ENCODE measurements around the gene RTN3.

DNA sequence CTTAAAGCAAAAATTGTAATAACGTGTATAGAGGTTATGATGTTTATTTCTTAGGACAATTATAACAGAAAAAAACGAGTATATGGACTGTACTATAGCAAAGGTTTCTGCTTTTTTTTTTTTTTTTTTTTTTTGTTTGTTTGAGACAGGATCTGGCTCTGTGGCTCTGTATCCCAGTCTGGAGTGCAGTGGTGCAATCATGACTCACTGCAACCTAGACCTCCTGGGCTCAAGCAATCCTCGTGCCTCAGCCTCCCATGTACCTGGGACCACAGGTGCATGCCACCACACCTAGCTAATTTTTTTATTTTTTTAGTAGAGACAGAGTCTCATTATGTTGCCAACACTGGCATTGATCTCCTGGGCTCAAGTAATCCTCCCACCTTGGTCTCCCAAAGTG, 48.0 kb downstream of the RTN3 start:
- TF ChIP-seq EZH2 (IDR thresholded peaks at IDR 0.05; ENCODE audit: borderline replicate concordance, insufficient read depth, low read depth, low read length, poor library complexity, severe bottlenecking) = no peak
- TF ChIP-seq, protein P1, sequence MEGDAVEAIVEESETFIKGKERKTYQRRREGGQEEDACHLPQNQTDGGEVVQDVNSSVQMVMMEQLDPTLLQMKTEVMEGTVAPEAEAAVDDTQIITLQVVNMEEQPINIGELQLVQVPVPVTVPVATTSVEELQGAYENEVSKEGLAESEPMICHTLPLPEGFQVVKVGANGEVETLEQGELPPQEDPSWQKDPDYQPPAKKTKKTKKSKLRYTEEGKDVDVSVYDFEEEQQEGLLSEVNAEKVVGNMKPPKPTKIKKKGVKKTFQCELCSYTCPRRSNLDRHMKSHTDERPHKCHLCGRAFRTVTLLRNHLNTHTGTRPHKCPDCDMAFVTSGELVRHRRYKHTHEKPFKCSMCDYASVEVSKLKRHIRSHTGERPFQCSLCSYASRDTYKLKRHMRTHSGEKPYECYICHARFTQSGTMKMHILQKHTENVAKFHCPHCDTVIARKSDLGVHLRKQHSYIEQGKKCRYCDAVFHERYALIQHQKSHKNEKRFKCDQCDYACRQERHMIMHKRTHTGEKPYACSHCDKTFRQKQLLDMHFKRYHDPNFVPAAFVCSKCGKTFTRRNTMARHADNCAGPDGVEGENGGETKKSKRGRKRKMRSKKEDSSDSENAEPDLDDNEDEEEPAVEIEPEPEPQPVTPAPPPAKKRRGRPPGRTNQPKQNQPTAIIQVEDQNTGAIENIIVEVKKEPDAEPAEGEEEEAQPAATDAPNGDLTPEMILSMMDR (IDR thresholded peaks at IDR 0.05) = no peak

Measured in B cell (primary cell).